H9 (cell line): ENCODE data around the gene FHOD3. TPM values are rescaled to one million over a fixed set of nuclear protein-coding genes. Genes with fewer than 3 reads are reported as not detected.

Experiments used
- DNase-seq: peaks from one replicate; pipeline ENCODE4 v3.0.0-alpha.2; 2017
- H2AFZ ChIP-seq: one replicate; pipeline ENCODE4 v1.6.1; 2013; ENCODE audit warnings: mild to moderate bottlenecking, low read length, control low read depth, moderate library complexity
- H2AK5ac ChIP-seq: 2 replicates; pipeline ENCODE4 v1.6.1; 2013; ENCODE audit warnings: low read length, control low read depth, mixed read lengths; ENCODE audit not compliant: insufficient read length
- H2BK120ac ChIP-seq: one replicate; pipeline ENCODE4 v1.6.1; 2013; ENCODE audit warnings: low read depth, mild to moderate bottlenecking, low read length, control low read depth, inconsistent platforms; ENCODE audit not compliant: poor library complexity, severe bottlenecking
- H2BK12ac ChIP-seq: 2 replicates; pipeline ENCODE4 v1.6.1; 2013; ENCODE audit warnings: low read length, control low read depth, mixed read lengths, low read depth; ENCODE audit not compliant: insufficient read length
- H2BK15ac ChIP-seq: 2 replicates; pipeline ENCODE4 v1.6.1; 2013; ENCODE audit warnings: low read depth, low read length, control low read depth
- H2BK20ac ChIP-seq: one replicate; pipeline ENCODE4 v1.6.1; 2013; ENCODE audit warnings: low read depth, mild to moderate bottlenecking, low read length, control low read depth, inconsistent platforms; ENCODE audit not compliant: poor library complexity, severe bottlenecking
- H2BK5ac ChIP-seq: 2 replicates; pipeline ENCODE4 v1.6.1; 2013; ENCODE audit warnings: low read length, control low read depth, mixed read lengths; ENCODE audit not compliant: insufficient read length
- H3K14ac ChIP-seq: 2 replicates; pipeline ENCODE4 v1.6.1; 2013; ENCODE audit warnings: low read length, control low read depth; ENCODE audit not compliant: insufficient read depth
- H3K18ac ChIP-seq: 2 replicates; pipeline ENCODE4 v1.6.1; 2013; ENCODE audit warnings: low read depth, mild to moderate bottlenecking, mixed read lengths, low read length, control low read depth; ENCODE audit not compliant: insufficient read length
- H3K23ac ChIP-seq: 2 replicates; pipeline ENCODE4 v1.6.1; 2013; ENCODE audit warnings: low read length, control low read depth, mixed read lengths, low read depth; ENCODE audit not compliant: insufficient read length
- H3K23me2 ChIP-seq: 2 replicates; pipeline ENCODE4 v1.6.1; 2013; ENCODE audit warnings: low read depth, mild to moderate bottlenecking, mixed read lengths, low read length, control low read depth; ENCODE audit not compliant: insufficient read length, poor library complexity, severe bottlenecking
- H3K27ac ChIP-seq: 2 replicates; pipeline ENCODE4 v1.5.1; 2013; ENCODE audit warnings: low read length, control low read depth, mixed read lengths, low read depth; ENCODE audit not compliant: insufficient read length
- H3K27me3 ChIP-seq: 2 replicates; pipeline ENCODE4 v1.6.1; 2013; ENCODE audit warnings: low read length, control low read depth, inconsistent platforms; ENCODE audit not compliant: insufficient read depth
- H3K4ac ChIP-seq: 2 replicates; pipeline ENCODE4 v1.6.1; 2013; ENCODE audit warnings: low read depth, mild to moderate bottlenecking, control low read depth, inconsistent platforms, low read length, moderate library complexity
- H3K4me1 ChIP-seq: 2 replicates; pipeline ENCODE4 v1.6.1; 2013; ENCODE audit warnings: low read length, control low read depth, inconsistent platforms; ENCODE audit not compliant: insufficient read depth
- H3K4me2 ChIP-seq: 2 replicates; pipeline ENCODE4 v1.6.1; 2013; ENCODE audit warnings: low read length, control low read depth, mixed read lengths; ENCODE audit not compliant: insufficient read length, insufficient read depth
- H3K56ac ChIP-seq: 2 replicates; pipeline ENCODE4 v1.6.1; 2013; ENCODE audit warnings: low read depth, mild to moderate bottlenecking, mixed read lengths, low read length, control low read depth; ENCODE audit not compliant: insufficient read length
- H3K79me1 ChIP-seq: 2 replicates; pipeline ENCODE4 v1.6.1; 2013; ENCODE audit warnings: low read depth, mild to moderate bottlenecking, moderate library complexity, low read length, control low read depth, inconsistent platforms; ENCODE audit not compliant: insufficient read depth, poor library complexity, severe bottlenecking
- H3K79me2 ChIP-seq: 2 replicates; pipeline ENCODE4 v1.6.1; 2013; ENCODE audit warnings: low read length, control low read depth, inconsistent platforms; ENCODE audit not compliant: insufficient read depth
- H3K9ac ChIP-seq: 2 replicates; pipeline ENCODE4 v1.6.1; 2013; ENCODE audit warnings: low read length, control low read depth, mixed read lengths; ENCODE audit not compliant: insufficient read length; ENCODE audit errors: extremely low read depth
- H3K9me3 ChIP-seq: one replicate; pipeline ENCODE4 v1.6.1; 2013; ENCODE audit warnings: low read depth, low read length, inconsistent platforms; ENCODE audit not compliant: control insufficient read depth
- H3T11ph ChIP-seq: one replicate; pipeline ENCODE4 v1.6.1; 2013; ENCODE audit warnings: mild to moderate bottlenecking, low read length, control low read depth, inconsistent platforms
- H4K20me1 ChIP-seq: one replicate; pipeline ENCODE4 v1.6.1; 2013; ENCODE audit not compliant: control insufficient read depth, insufficient read length, insufficient read depth
- H4K5ac ChIP-seq: 2 replicates; pipeline ENCODE4 v1.6.1; 2013; ENCODE audit warnings: low read depth, mild to moderate bottlenecking, mixed read lengths, low read length, control low read depth; ENCODE audit not compliant: insufficient read length
- H4K8ac ChIP-seq: replicated peaks from 2 replicates; pipeline ENCODE4 v1.6.1; 2013; ENCODE audit warnings: low read length, control low read depth, mixed read lengths, low read depth; ENCODE audit not compliant: insufficient read length
- H4K91ac ChIP-seq: 2 replicates; pipeline ENCODE4 v1.6.1; 2013; ENCODE audit warnings: low read depth, mild to moderate bottlenecking, moderate library complexity, mixed read lengths, low read length, control low read depth; ENCODE audit not compliant: insufficient read length
- H3K27ac Mint-ChIP-seq, 3 experiments: 2 replicates in 2 of 3; 3 replicates in 1 of 3; pipeline ENCODE4 v1.8.0; 2020 to 2021; ENCODE audit warnings: mixed read lengths in 3 of 3, mild to moderate bottlenecking in 1 of 3, moderate library complexity in 1 of 3
- H3K27me3 Mint-ChIP-seq: 2 replicates; pipeline ENCODE4 v1.8.0; 2021; ENCODE audit warnings: low read depth, mild to moderate bottlenecking, moderate library complexity, mixed read lengths
- H3K36me3 Mint-ChIP-seq, 3 experiments: 2 replicates in 2 of 3; 3 replicates in 1 of 3; pipeline ENCODE4 v1.8.0; 2020 to 2021; ENCODE audit warnings: low read depth in 3 of 3, mixed read lengths in 3 of 3; ENCODE audit not compliant: insufficient read depth in 1 of 3
- H3K4me1 Mint-ChIP-seq, 2 experiments: 2 replicates each; pipeline ENCODE4 v1.8.0; 2020; ENCODE audit warnings: mixed read lengths in 2 of 2
- H3K4me3 Mint-ChIP-seq, 2 experiments: 2 replicates in 1 of 2; 3 replicates in 1 of 2; pipeline ENCODE4 v1.8.0; 2020 to 2021; ENCODE audit warnings: mild to moderate bottlenecking in 2 of 2, mixed read lengths in 2 of 2, moderate library complexity in 1 of 2
- H3K9me3 Mint-ChIP-seq, 2 experiments: 2 replicates in 1 of 2; 3 replicates in 1 of 2; pipeline ENCODE4 v1.8.0; 2020; ENCODE audit warnings: mild to moderate bottlenecking in 2 of 2, mixed read lengths in 2 of 2, moderate library complexity in 1 of 2
- WGBS: extraction: QIAGEN DNeasy Blood & Tissue Kit; methylation state at CpG from one replicate; pipeline ENCODE4 v1.1.7; 2013; ENCODE audit warnings: missing lambda C conversion rate, low lambda C conversion rate, mixed read lengths; ENCODE audit not compliant: insufficient read length; ENCODE audit errors: extremely low coverage; 5-methylcytosine and 5-hydroxymethylcytosine counted together
- total RNA-seq: library from RNA; stranded (reverse); gene quantifications from 2 replicates; pipeline ENCODE4 v1.2.1, GENCODE V29; 2021
- TF ChIP-seq, protein P1 (sequence below): fragments of 200-600 bp; sonication (generic); conservative IDR thresholded peaks from 3 replicates; pipeline ENCODE4 v1.8.0; 2021; ENCODE audit warnings: antibody characterized with exemption, mild to moderate bottlenecking

The FHOD3 gene
- total RNA-seq, 1 experiment from 2014 or later: 8.0 TPM

GRCh38 chr18:36454245-36454644 lies 156.7 kb downstream of the FHOD3 start:
- no CpG with 5 or more reads among the region's 2 CpGs for WGBS
- Mint-ChIP-seq H3K36me3 (no peaks in the 10 kb centered on the region; a peak in 1 of 7 replicates), H3K27ac (no peak overlapping the region), H3K4me3 (no peak overlapping the region), H3K4me1 (peaks cover 26 to 41% of the 10 kb centered on the region in 2 experiments), H3K27me3 (no peaks in the 10 kb centered on the region), H3K9me3 (no peaks in the 10 kb centered on the region)
- Histone ChIP-seq H3K27me3 (no peaks in the 10 kb centered on the region), H3K14ac (no peak overlapping the region), H2BK5ac (no peak overlapping the region), H2BK15ac (no peak overlapping the region), H3K4ac (no peak overlapping the region), H3K9ac (no peak overlapping the region), H3K23ac (no peak overlapping the region), H3K9me3 (no peaks in the 10 kb centered on the region), H4K8ac (no peak overlapping the region), H3K79me2 (no peaks in the 10 kb centered on the region), H2BK12ac (no peak overlapping the region), H4K5ac (no peak overlapping the region), H2BK120ac (no peak overlapping the region), H4K91ac (no peak overlapping the region), H3T11ph (no peak overlapping the region), H4K20me1 (no peaks in the 10 kb centered on the region), H3K79me1 (no peaks in the 10 kb centered on the region), H3K56ac (no peak overlapping the region), H2AK5ac (no peak overlapping the region), H3K4me1 (no peaks in the 10 kb centered on the region; the same call in 1 of the 2 replicates), H3K18ac (no peak overlapping the region), H3K23me2 (no peaks in the 10 kb centered on the region), H2AFZ (no peak overlapping the region), H2BK20ac (no peak overlapping the region), H3K4me2 (no peak overlapping the region), H3K27ac (no peak overlapping the region)
- TF ChIP-seq, protein P1, sequence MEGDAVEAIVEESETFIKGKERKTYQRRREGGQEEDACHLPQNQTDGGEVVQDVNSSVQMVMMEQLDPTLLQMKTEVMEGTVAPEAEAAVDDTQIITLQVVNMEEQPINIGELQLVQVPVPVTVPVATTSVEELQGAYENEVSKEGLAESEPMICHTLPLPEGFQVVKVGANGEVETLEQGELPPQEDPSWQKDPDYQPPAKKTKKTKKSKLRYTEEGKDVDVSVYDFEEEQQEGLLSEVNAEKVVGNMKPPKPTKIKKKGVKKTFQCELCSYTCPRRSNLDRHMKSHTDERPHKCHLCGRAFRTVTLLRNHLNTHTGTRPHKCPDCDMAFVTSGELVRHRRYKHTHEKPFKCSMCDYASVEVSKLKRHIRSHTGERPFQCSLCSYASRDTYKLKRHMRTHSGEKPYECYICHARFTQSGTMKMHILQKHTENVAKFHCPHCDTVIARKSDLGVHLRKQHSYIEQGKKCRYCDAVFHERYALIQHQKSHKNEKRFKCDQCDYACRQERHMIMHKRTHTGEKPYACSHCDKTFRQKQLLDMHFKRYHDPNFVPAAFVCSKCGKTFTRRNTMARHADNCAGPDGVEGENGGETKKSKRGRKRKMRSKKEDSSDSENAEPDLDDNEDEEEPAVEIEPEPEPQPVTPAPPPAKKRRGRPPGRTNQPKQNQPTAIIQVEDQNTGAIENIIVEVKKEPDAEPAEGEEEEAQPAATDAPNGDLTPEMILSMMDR: no peak
- no peak for DNase-seq
